Choroid plexus epithelial cell (primary cell): Measurements from ENCODE around the gene CCDC24.
A peak's percentile ranks its signal among the peaks of the same experiment; 100 is the strongest.

Experiments used
- DNase-seq: peaks from one replicate; pipeline ENCODE4 v3.0.0-alpha.2; 2010; ENCODE audit warnings: low read depth
- H3K4me3 ChIP-seq: 2 replicates; pipeline ENCODE4 v1.5.1; 2011; ENCODE audit warnings: low read depth, mild to moderate bottlenecking, control low read depth, low read length, moderate library complexity
- TF ChIP-seq, protein P1 (sequence below): conservative IDR thresholded peaks from 2 replicates; pipeline ENCODE4 v1.5.1; 2011; ENCODE audit warnings: low read depth, mild to moderate bottlenecking, control low read depth, inconsistent platforms, low read length, moderate library complexity

Gene CCDC24

GRCh38 chr1:43992232-43992995 is 1.0 kb downstream of the CCDC24 start:
- TF ChIP-seq, protein P1, sequence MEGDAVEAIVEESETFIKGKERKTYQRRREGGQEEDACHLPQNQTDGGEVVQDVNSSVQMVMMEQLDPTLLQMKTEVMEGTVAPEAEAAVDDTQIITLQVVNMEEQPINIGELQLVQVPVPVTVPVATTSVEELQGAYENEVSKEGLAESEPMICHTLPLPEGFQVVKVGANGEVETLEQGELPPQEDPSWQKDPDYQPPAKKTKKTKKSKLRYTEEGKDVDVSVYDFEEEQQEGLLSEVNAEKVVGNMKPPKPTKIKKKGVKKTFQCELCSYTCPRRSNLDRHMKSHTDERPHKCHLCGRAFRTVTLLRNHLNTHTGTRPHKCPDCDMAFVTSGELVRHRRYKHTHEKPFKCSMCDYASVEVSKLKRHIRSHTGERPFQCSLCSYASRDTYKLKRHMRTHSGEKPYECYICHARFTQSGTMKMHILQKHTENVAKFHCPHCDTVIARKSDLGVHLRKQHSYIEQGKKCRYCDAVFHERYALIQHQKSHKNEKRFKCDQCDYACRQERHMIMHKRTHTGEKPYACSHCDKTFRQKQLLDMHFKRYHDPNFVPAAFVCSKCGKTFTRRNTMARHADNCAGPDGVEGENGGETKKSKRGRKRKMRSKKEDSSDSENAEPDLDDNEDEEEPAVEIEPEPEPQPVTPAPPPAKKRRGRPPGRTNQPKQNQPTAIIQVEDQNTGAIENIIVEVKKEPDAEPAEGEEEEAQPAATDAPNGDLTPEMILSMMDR: no peak
- DNase-seq: no peak
- peak overlapping the region; percentile 73 for H3K4me3 ChIP-seq

DNA sequence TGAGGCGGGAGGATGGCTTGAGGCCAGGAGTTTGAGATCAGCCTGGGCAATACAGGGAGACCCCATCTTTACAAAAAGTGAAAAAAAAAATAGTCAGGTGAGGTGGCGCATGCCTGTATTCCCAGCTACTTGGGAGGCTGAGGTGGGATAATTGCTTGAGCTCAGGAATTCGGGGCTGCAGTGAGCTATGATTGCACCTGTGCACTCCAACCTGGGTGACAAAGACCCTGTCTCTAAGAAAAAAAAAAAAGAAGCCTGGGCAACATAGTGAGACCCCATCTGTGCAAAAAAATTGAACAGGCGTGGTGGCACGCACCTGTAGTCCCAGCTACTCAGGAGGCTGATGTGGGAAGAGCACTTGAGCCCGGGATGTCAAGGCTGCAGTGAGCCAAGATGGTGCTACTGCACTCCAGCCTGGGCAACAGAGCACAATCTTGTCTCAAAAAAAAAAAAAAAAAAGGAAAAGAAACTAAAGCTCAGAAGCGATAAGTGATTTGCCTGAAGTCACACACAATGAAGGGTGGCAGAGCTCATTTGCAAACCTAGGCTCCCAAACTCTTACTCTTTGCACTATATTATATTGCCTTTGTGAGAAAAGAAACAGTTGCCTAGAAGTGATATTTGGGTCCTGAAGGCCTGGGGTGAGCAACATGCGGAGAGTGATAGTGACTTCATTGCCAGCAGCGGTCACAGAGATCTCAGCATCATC is 2.0 kb downstream of the CCDC24 start:
- no peak for DNase-seq
- TF ChIP-seq, protein P1: no peak
- H3K4me3 ChIP-seq: no peak overlapping the region

DNA sequence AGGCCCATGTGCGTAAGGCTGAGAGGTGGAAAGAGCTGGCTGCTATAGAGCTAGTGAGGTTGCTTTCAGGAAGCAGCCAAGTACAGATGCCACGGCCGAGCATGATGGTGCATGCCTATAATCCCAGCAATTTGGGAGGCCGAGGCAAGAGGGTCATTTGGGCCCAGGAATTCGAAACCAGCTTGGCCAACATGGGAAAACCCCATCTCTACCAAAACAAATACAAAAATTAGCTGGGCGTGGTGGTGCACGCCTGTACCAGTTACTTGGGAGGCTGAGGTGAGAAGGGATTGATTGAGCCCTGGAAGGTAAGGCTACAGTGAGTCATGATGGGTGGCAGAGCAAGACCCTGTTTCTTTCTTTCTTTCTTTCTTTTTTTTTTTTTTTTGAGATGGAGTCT is 2.7 kb downstream of the CCDC24 start:
- TF ChIP-seq, protein P1: no peak
- H3K4me3 ChIP-seq: no peak overlapping the region
- DNase-seq: no peak

- peak; percentile 24 for DNase-seq
- TF ChIP-seq, protein P1: peak; percentile 44
- no peak overlapping the region for H3K4me3 ChIP-seq
Observed at GRCh38 chr1:43994794-43995790, 3.7 kb downstream of the CCDC24 start.

DNA sequence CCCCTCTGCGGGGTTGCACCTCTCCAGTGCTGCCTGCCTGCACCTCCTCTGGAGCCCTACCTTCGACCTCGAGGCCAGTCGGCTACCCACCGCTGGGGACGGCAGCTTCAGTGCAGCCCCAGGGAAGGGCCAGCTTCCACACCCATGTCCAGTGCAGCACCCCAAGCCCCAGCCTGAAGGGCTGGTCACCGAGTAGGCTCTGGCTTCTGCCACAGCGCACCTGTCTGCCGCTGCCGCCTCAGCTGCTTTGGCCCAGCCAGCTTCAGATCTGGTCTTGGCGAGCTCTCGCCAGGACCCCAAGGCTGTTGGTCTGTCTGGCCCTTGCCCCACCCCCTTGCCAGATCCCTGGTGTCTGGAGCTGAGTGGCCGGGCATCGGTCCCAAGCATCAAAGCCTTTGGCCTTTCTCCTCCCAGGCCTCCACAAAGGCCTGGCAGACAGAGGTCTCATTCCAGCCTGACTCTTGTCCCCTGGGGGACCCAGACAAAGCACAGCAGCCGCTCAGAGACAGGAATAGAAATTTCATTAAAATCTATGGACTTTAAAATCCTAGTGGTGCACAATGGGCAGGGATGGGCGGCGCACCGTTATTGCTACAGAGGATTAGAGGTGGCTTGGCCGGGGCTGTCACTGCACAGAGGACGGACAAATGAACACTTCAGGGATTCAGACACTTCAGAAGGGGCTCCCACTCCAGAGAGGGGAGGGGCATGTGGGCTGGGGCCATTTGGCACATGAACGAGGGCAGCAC is 4.8 kb downstream of the CCDC24 start:
- no peak for DNase-seq
- TF ChIP-seq, protein P1: no peak
- no peak overlapping the region for H3K4me3 ChIP-seq

DNA sequence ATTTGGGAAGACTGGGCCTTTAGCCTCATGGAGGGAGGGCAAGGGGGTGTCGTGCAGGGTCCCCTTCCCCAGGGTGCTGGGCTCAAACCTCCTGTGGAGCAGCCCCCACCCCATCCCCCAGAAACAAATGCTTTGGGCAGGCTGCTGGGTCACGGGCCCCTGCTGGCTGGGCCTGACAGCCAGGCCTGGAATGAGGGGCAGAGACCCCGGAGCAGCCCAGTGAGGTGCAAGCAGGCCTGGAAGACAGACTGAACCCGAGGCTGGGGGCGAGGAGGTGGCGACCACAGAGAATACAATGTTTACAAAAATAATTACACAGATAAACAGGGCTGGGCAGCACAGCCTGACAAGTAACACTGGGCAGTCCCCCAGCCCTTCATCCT is 5.3 kb downstream of the CCDC24 start:
- H3K4me3 ChIP-seq: no peak overlapping the region
- TF ChIP-seq, protein P1: no peak
- DNase-seq: no peak
